ENCODE results near the gene ITSN2.
"Not testable (repeated sequence)": the region's sequence is repeated elsewhere in the genome, so short reads cannot be mapped to it uniquely, and the experiment has no call there.

Gene ITSN2

GRCh38 chr2:24210106-24210455 lies 150.3 kb downstream of the ITSN2 start:
- no peak for DNase-seq

- no peak for DNase-seq
Observed at GRCh38 chr2:24209389-24210105, 150.8 kb downstream of the ITSN2 start.

GRCh38 chr2:24208490-24208889 lies 151.8 kb downstream of the ITSN2 start:
- DNase-seq, result no peak

GRCh38 chr2:24207359-24207758 lies 153.0 kb downstream of the ITSN2 start:
- DNase-seq, result no peak

GRCh38 chr2:24206714-24207113 lies 153.6 kb downstream of the ITSN2 start:
- no peak for DNase-seq

- no peak for DNase-seq
Observed at GRCh38 chr2:24206242-24206641, 154.1 kb downstream of the ITSN2 start.

- no peak for DNase-seq
Observed at GRCh38 chr2:24205131-24205530, 155.2 kb downstream of the ITSN2 start.

GRCh38 chr2:24204505-24204904 lies 155.8 kb downstream of the ITSN2 start:
- no peak for DNase-seq

GRCh38 chr2:24203787-24204150 lies 156.6 kb downstream of the ITSN2 start:
- DNase-seq, result no peak

- no peak for DNase-seq
Observed at GRCh38 chr2:24203029-24203786, 157.1 kb downstream of the ITSN2 start.

- DNase-seq, result no peak
Observed at GRCh38 chr2:24200799-24201198, 159.5 kb downstream of the ITSN2 start.

- DNase-seq, result no peak
Observed at GRCh38 chr2:24199968-24200590, 160.3 kb downstream of the ITSN2 start.

GRCh38 chr2:24197213-24197612 lies 163.1 kb downstream of the ITSN2 start:
- not testable (repeated sequence) for DNase-seq

- no peak for DNase-seq
Observed at GRCh38 chr2:24191848-24192247, 168.5 kb downstream of the ITSN2 start.

- no peak for DNase-seq
Observed at GRCh38 chr2:24191156-24191555, 169.2 kb downstream of the ITSN2 start.

GRCh38 chr2:24190503-24190902 lies 169.8 kb downstream of the ITSN2 start:
- no peak for DNase-seq

GRCh38 chr2:24189551-24189950 lies 170.8 kb downstream of the ITSN2 start:
- no peak for DNase-seq

- no peak for DNase-seq
Observed at GRCh38 chr2:24183366-24184069, 176.8 kb downstream of the ITSN2 start.

GRCh38 chr2:24182507-24182906 lies 177.8 kb downstream of the ITSN2 start:
- DNase-seq, result no peak

- DNase-seq, result no peak
Observed at GRCh38 chr2:24181849-24182248, 178.5 kb downstream of the ITSN2 start.

- DNase-seq, result no peak
Observed at GRCh38 chr2:24179683-24180082, 180.7 kb downstream of the ITSN2 start.

GRCh38 chr2:24176326-24176725 lies 184.0 kb downstream of the ITSN2 start:
- no peak for DNase-seq

- no peak for DNase-seq
Observed at GRCh38 chr2:24175631-24176187, 184.6 kb downstream of the ITSN2 start.
